ENCODE data around the gene TP53INP2. TPM values are rescaled to one million over a fixed set of nuclear protein-coding genes. Genes with fewer than 3 reads are reported as not detected.

The TP53INP2 gene, protein sequence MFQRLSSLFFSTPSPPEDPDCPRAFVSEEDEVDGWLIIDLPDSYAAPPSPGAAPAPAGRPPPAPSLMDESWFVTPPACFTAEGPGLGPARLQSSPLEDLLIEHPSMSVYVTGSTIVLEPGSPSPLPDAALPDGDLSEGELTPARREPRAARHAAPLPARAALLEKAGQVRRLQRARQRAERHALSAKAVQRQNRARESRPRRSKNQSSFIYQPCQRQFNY
- 6.5 and 8.6 TPM in 2 replicates for total RNA-seq

GRCh38 chr20:34704177-34705007 is at the start of gene TP53INP2:
Gene TP53INP2, plus strand, starts transcription at chr20:34704344. Its CDS starts 4,396 bp downstream, at chr20:34708740.

GRCh38 chr20:34676642-34677373 is 27.3 kb upstream of the TP53INP2 start, which contains the start of gene PIGU:
Gene PIGU, minus strand, starts transcription at chr20:34677092. Its CDS starts 7 bp downstream, at chr20:34677085.

Small RNA genes within 50 kb of the gene (small RNA-seq; reads per million reads assigned to genes)
- gene AL118520.1, result 1.3 reads per million, percentile 30 among the genes with 10 or more reads in this experiment

Other genes starting within 250 kb of the TP53INP2 start
- 61.6 and 74.7 TPM in 2 replicates for gene DYNLRB1, start 187.9 kb upstream of the TP53INP2 start, total RNA-seq
- 6.3 and 7.8 TPM in 2 replicates for gene MAP1LC3A, start 145.6 kb upstream of the TP53INP2 start, total RNA-seq
- gene PIGU, start 27.3 kb upstream of the TP53INP2 start, total RNA-seq, result 17.0 and 19.1 TPM in 2 replicates
- gene NCOA6, start 121.3 kb downstream of the TP53INP2 start, total RNA-seq, result 11.3 and 15.7 TPM in 2 replicates
- gene GGT7, start 168.5 kb downstream of the TP53INP2 start, total RNA-seq, result 1.0 and 1.6 TPM in 2 replicates
- 36.8 and 55.2 TPM in 2 replicates for gene ACSS2, start 172.3 kb downstream of the TP53INP2 start, total RNA-seq

Data from thoracic aorta endothelial cell (primary cell).